Esophagus (tissue), 2 donors: ENCODE measurements around the gene RCC2. TPM values are rescaled to one million over a fixed set of nuclear protein-coding genes. Genes with fewer than 3 reads are reported as not detected.
"Not testable (repeated sequence)": the region's sequence is repeated elsewhere in the genome, so short reads cannot be mapped to it uniquely, and the experiment has no call there.

Source experiments
- H3K27ac ChIP-seq, 2 donors: one replicate each; pipeline ENCODE4 v1.5.1; 2013; ENCODE audit warnings: low read depth in 2 of 2, mild to moderate bottlenecking in 2 of 2, inconsistent platforms in 1 of 2, low read length in 1 of 2, moderate library complexity in 1 of 2
- H3K27me3 ChIP-seq, 2 donors: one replicate each; pipeline ENCODE4 v1.6.1; 2013; ENCODE audit warnings: low read length in 2 of 2, control low read depth in 1 of 2, mild to moderate bottlenecking in 1 of 2; ENCODE audit not compliant: insufficient read depth in 2 of 2, control insufficient read depth in 1 of 2
- H3K36me3 ChIP-seq, 2 donors: one replicate each; pipeline ENCODE4 v1.6.1; 2013; ENCODE audit warnings: low read length in 1 of 2; ENCODE audit not compliant: control insufficient read depth in 2 of 2, insufficient read depth in 2 of 2
- H3K4me1 ChIP-seq, 2 donors: one replicate each; pipeline ENCODE4 v1.6.1; 2013; ENCODE audit warnings: low read length in 1 of 2; ENCODE audit not compliant: control insufficient read depth in 2 of 2, insufficient read depth in 2 of 2
- H3K4me3 ChIP-seq, 2 donors: one replicate each; pipeline ENCODE4 v1.5.1; 2013; ENCODE audit warnings: low read length in 2 of 2, mild to moderate bottlenecking in 2 of 2, low read depth in 1 of 2, moderate library complexity in 1 of 2
- H3K9me3 ChIP-seq, 2 donors: one replicate each; pipeline ENCODE4 v1.6.1; 2013; ENCODE audit warnings: mild to moderate bottlenecking in 2 of 2, low read depth in 1 of 2, low read length in 1 of 2, moderate library complexity in 1 of 2; ENCODE audit not compliant: control insufficient read depth in 2 of 2, insufficient read depth in 1 of 2
- WGBS, 2 donors: extraction: QIAGEN DNeasy Blood & Tissue Kit; methylation state at CpG; one replicate each; pipeline ENCODE4 v1.1.7; 2013; 5-methylcytosine and 5-hydroxymethylcytosine counted together
- polyA plus RNA-seq, 2 donors: library from polyadenylated mRNA; stranded (reverse); fragments of 200-250 nt; gene quantifications; one replicate each; pipeline ENCODE4 v1.2.3, GENCODE V29; 2013
- donor health status: healthy with polysubstance abuse.
- donor health status: Bipolar disorder and iron deficiency.

The RCC2 gene
- polyA plus RNA-seq, 2 donors, result 48.8 TPM

DNA sequence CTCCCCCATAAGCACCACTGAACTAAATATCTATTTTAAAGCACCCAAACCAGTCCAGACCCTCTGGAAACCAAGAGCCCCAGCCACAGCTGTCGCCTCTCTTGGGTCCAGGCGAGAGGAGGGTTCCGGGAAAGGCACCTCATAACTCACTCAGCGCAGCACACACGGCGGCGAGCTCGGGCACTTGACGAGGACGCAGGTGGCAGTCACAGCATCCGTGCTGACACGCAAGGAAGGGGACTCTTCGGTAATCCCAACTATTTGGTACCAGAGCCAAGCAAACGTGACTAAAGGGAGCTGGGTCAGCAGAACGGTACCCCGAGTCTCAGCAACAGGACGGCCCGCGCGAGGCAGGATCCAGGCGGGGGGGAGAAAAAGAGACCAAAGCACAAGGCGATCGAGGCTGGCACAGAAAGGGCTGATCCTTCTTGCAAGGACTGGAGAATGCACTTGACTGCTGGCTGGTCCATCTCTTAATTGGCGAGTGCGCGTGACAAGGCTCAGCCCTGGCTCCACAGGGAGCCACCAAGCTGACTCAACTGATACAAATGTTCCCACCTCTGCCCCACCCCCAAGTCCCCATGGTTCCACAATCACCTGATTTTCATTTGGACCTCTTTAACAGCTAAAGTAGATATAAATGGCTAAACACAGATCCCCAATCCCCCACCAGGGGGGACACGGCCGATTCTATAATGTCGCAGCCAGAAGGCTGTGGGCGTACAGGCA lies 31.5 kb downstream of the RCC2 start:
- not testable (repeated sequence) for H3K27ac ChIP-seq, H3K4me1 ChIP-seq, H3K9me3 ChIP-seq, H3K27me3 ChIP-seq, H3K4me3 ChIP-seq
- WGBS, 2 donors, result 92 to 93% methylated on average over 24 to 30 of the region's 30 CpGs
- peaks cover 7 to 43% of the 10 kb centered on the region in 2 donors for H3K36me3 ChIP-seq

- H3K4me3 ChIP-seq, H3K4me1 ChIP-seq, H3K9me3 ChIP-seq, H3K27me3 ChIP-seq, H3K27ac ChIP-seq: not testable (repeated sequence)
- peaks cover 4 to 36% of the 10 kb centered on the region in 2 donors for H3K36me3 ChIP-seq
- 72 to 74% methylated on average over 16 of the region's 16 CpGs for WGBS, 2 donors
These were observed 32.6 kb downstream of the RCC2 start for GRCh38 chr1:17406760-17407475.

- no peaks in the 10 kb centered on the region for H3K27me3 ChIP-seq
- H3K27ac ChIP-seq, result no peak overlapping the region
- H3K9me3 ChIP-seq, result no peaks in the 10 kb centered on the region
- H3K36me3 ChIP-seq, result peaks cover 0 to 30% of the 10 kb centered on the region in 2 donors
- no peak overlapping the region for H3K4me3 ChIP-seq
- 48 to 55% methylated on average over 15 of the region's 15 CpGs for WGBS, 2 donors
- H3K4me1 ChIP-seq, result peaks cover 0 to 7% of the 10 kb centered on the region in 2 donors
These were observed 33.3 kb downstream of the RCC2 start for GRCh38 chr1:17405898-17406759.

DNA sequence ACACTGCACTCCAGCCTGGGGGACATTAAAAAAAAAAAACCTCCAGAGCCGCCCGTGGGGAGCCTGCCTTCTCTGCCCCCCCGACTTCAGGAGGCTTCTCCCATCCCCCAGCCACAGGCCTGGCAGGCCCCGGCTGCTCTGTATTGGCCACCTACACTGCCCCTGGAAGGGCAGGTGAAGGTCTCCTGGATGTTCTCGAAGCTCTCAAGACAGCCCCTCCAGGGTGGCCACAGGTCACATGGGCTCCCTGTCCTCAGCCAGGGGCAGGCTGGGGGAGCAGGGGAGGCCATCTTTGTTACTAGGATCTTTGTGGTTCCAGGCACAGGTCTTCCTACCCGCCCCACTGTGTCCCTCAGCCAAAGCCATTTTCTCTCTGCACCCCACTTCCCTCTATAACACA lies 34.7 kb downstream of the RCC2 start:
- peaks cover 0 to 19% of the 10 kb centered on the region in 2 donors for H3K36me3 ChIP-seq
- no peaks in the 10 kb centered on the region for H3K27me3 ChIP-seq
- peaks cover 0 to 7% of the 10 kb centered on the region in 2 donors for H3K4me1 ChIP-seq
- H3K4me3 ChIP-seq, result no peak overlapping the region
- WGBS, 2 donors, result 73% methylated on average over 6 of the region's 6 CpGs
- H3K27ac ChIP-seq, result no peak overlapping the region
- no peaks in the 10 kb centered on the region for H3K9me3 ChIP-seq

DNA sequence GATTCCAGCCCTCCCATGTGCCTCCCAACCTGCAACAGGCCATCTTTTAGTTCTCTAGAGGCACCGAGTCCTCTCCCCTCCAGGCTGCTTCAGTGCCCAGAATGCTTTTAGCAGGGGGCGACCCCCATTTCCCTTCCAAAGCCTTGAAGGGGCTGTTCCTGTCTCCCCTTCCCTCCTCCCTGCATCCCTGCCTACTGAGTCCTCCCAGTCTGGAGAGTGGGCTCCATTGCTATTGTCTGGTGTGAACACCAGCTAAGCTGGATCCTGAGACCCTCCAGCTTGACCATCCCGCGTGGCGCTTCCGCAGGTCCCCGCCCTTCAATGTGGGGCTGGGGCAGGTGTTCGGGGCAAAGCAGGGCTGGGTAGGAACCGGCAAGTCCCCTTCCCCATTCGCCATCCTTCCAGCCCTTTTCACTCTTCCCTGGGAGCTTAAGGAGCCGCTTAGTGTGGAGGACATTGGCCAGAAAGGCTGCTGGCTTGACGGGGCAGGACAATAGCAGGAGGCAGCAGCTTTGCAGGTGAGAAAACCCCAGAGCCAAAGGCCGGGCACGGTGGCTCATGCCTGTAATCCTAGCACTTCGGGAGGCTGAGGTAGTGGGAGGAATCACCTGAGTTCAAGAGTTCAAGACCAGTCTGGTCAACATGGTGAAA lies 35.3 kb downstream of the RCC2 start:
- 57 to 64% methylated on average over 15 of the region's 15 CpGs for WGBS, 2 donors
- Histone ChIP-seq H3K27me3 (no peaks in the 10 kb centered on the region), H3K27ac (no peak overlapping the region), H3K4me3 (no peak overlapping the region), H3K9me3 (no peaks in the 10 kb centered on the region), H3K36me3 (peaks cover 0 to 12% of the 10 kb centered on the region in 2 donors), H3K4me1 (peaks cover 0 to 7% of the 10 kb centered on the region in 2 donors)

DNA sequence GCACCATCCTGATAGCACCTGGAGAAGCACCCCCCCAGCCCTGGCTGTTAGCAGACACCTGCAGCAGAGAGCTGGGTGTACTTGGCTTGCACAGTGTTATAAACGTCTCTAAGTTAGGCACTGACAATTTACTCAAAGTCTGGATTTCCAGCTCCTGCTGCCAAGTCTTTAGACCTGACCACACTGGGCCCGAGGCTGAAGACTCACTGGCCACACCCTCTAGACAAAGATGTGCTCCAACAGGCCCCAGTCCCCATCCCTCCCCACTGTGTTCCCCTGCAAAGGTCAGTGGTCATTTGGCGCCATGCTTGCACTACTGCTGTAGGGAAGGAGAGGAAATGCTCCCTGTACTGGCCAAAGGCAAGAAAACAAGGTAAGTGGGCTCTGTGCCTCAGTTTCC lies 36.4 kb downstream of the RCC2 start:
- Histone ChIP-seq H3K4me3 (no peak overlapping the region), H3K4me1 (peaks cover 2 to 7% of the 10 kb centered on the region in 2 donors), H3K36me3 (peaks cover 0 to 4% of the 10 kb centered on the region in 2 donors), H3K9me3 (no peaks in the 10 kb centered on the region), H3K27ac (no peak overlapping the region), H3K27me3 (no peaks in the 10 kb centered on the region)
- 28 to 37% methylated on average over 3 of the region's 3 CpGs for WGBS, 2 donors

- Histone ChIP-seq H3K27me3 (no peaks in the 10 kb centered on the region), H3K4me3 (no peak overlapping the region), H3K27ac (no peak overlapping the region), H3K4me1 (peaks cover 2 to 7% of the 10 kb centered on the region in 2 donors), H3K36me3 (peaks cover 0 to 3% of the 10 kb centered on the region in 2 donors), H3K9me3 (no peaks in the 10 kb centered on the region)
- WGBS, 2 donors, result 60 to 65% methylated on average over 4 of the region's 4 CpGs
These were observed 37.6 kb downstream of the RCC2 start for GRCh38 chr1:17401841-17402240.

DNA sequence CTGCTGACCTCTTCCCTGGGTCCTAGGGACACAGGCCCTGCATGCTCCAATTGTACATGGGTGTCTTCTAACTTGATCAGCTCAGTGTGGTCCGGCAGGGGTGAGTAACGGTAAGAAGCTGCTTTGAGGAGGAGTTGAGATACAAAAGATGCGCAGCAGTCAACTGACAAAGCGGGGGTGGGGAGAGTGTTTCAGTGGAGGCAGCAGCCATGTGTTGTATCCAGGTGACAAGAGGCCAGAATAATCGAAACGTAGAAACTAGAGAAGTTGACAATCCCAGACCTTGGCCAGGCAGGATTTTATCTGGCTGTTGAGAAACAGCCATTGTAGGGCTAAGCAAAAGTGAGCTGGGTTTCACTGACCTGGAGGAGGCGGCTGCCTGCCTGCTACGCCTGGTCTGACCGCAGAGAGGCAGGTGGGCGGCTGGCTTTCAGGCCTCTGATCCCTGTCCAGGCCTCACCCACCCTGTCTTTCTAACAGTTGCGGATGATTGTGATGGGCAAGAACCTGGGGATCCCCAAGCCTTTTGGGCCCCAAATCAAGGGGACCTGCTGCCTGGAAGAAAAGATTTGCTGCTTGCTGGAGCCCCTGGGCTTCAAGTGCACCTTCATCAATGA lies 38.6 kb downstream of the RCC2 start:
- H3K36me3 ChIP-seq, result peaks cover 0 to 3% of the 10 kb centered on the region in 2 donors
- 85 to 89% methylated on average over 11 of the region's 11 CpGs for WGBS, 2 donors
- no peak overlapping the region for H3K4me3 ChIP-seq
- H3K4me1 ChIP-seq, result peaks cover 2 to 5% of the 10 kb centered on the region in 2 donors
- H3K9me3 ChIP-seq, result no peaks in the 10 kb centered on the region
- H3K27me3 ChIP-seq, result no peaks in the 10 kb centered on the region
- no peak overlapping the region for H3K27ac ChIP-seq
